Measurements from ENCODE around the gene UBXN1.
"Not testable (repeated sequence)": the region's sequence is repeated elsewhere in the genome, so short reads cannot be mapped to it uniquely, and the experiment has no call there.

The UBXN1 gene

GRCh38 chr11:62707277-62707861 lies 28.5 kb upstream of the UBXN1 start, which contains the start of the genes BSCL2 and GNG3:
TSS of gene BSCL2 (minus strand) at chr11:62707424. CDS start at chr11:62707195, 229 bp downstream.
TSS of gene GNG3 (plus strand) at chr11:62707676. CDS start at chr11:62708296, 620 bp downstream.
- DNase-seq = peak in 1 of 2 donors; percentile 14

- no peak for DNase-seq
These were observed 28.0 kb upstream of the UBXN1 start for GRCh38 chr11:62706850-62707247.

GRCh38 chr11:62705880-62706849 lies 27.3 kb upstream of the UBXN1 start:
- DNase-seq = peak; percentile 93 to 95

GRCh38 chr11:62705413-62705812 lies 26.5 kb upstream of the UBXN1 start:
- no peak for DNase-seq

- not testable (repeated sequence) for DNase-seq
These were observed 25.0 kb upstream of the UBXN1 start for GRCh38 chr11:62703921-62704320.

- no peak for DNase-seq
These were observed 23.4 kb upstream of the UBXN1 start for GRCh38 chr11:62702246-62702645.

- peak; percentile 78 to 84 for DNase-seq
These were observed 15.7 kb upstream of the UBXN1 start for GRCh38 chr11:62694455-62695167.

- not testable (repeated sequence) for DNase-seq
These were observed 14.8 kb upstream of the UBXN1 start for GRCh38 chr11:62693624-62694023.

GRCh38 chr11:62689421-62690183 lies 10.7 kb upstream of the UBXN1 start, which contains the start of gene LRRN4CL:
TSS of gene LRRN4CL (minus strand) at chr11:62689530. CDS start at chr11:62688508, 1,022 bp downstream.
- DNase-seq = no peak

GRCh38 chr11:62688491-62688890 lies 9.6 kb upstream of the UBXN1 start:
- DNase-seq = no peak

- no peak for DNase-seq
These were observed 8.9 kb upstream of the UBXN1 start for GRCh38 chr11:62687508-62688396.

- DNase-seq = no peak
These were observed 3.6 kb upstream of the UBXN1 start for GRCh38 chr11:62682518-62682917.

- DNase-seq = peak; percentile 27 to 38
These were observed 2.0 kb upstream of the UBXN1 start for GRCh38 chr11:62680825-62681240.

GRCh38 chr11:62678433-62678769 lies 472 bp downstream of the UBXN1 start:
- DNase-seq = no peak

- DNase-seq = no peak
These were observed 1.2 kb downstream of the UBXN1 start for GRCh38 chr11:62677714-62678113.

- DNase-seq = no peak
These were observed 1.7 kb downstream of the UBXN1 start for GRCh38 chr11:62677156-62677555.

- no peak for DNase-seq
These were observed 2.2 kb downstream of the UBXN1 start for GRCh38 chr11:62676698-62677097.

GRCh38 chr11:62675415-62675814 lies 3.5 kb downstream of the UBXN1 start:
- DNase-seq = not testable (repeated sequence)

GRCh38 chr11:62673196-62673525 lies 5.7 kb downstream of the UBXN1 start:
- no peak for DNase-seq

GRCh38 chr11:62671608-62672389 lies 7.1 kb downstream of the UBXN1 start, which contains the start of the genes LBHD1 and UQCC3:
TSS of gene LBHD1 (minus strand) at chr11:62672267. CDS start at chr11:62670031, 2,236 bp downstream.
TSS of gene UQCC3 (plus strand) at chr11:62671673. CDS start at chr11:62671746, 73 bp downstream.
- peak; percentile 78 to 79 for DNase-seq
